ENCODE results near the gene BMP7. TPM values are rescaled to one million over a fixed set of nuclear protein-coding genes. Genes with fewer than 3 reads are reported as not detected.

Gene BMP7
- polyA plus RNA-seq, 2 donors: 17.6 to 28.7 TPM

- WGBS, 2 donors: 91 to 94% methylated on average over 13 of the region's 13 CpGs
- peaks cover 0 to 2% of the 10 kb centered on the region in 2 donors for H3K4me1 ChIP-seq (ENCODE audit: control insufficient read depth in 2 of 2, insufficient read depth in 2 of 2, low read length in 1 of 2)
- no peaks in the 10 kb centered on the region for H3K27me3 ChIP-seq (ENCODE audit: control insufficient read depth in 1 of 2, insufficient read depth in 2 of 2, low read length in 2 of 2)
- H3K9me3 ChIP-seq (ENCODE audit: control insufficient read depth in 2 of 2, insufficient read depth in 1 of 2, low read depth in 1 of 2, low read length in 1 of 2): peaks cover 3% of the 10 kb centered on the region in 2 donors
- H3K4me3 ChIP-seq (ENCODE audit: low read depth in 1 of 2, low read length in 2 of 2): no peak overlapping the region
- no peaks in the 10 kb centered on the region for H3K36me3 ChIP-seq (ENCODE audit: control insufficient read depth in 2 of 2, insufficient read depth in 2 of 2, low read length in 1 of 2)
- no peak overlapping the region for H3K27ac ChIP-seq (ENCODE audit: low read depth in 2 of 2, low read length in 1 of 2)
These were observed 100.9 kb downstream of the BMP7 start for GRCh38 chr20:57165427-57166004.

- peaks cover 0 to 2% of the 10 kb centered on the region in 2 donors for H3K4me1 ChIP-seq (ENCODE audit: control insufficient read depth in 2 of 2, insufficient read depth in 2 of 2, low read length in 1 of 2)
- H3K9me3 ChIP-seq (ENCODE audit: control insufficient read depth in 2 of 2, insufficient read depth in 1 of 2, low read depth in 1 of 2, low read length in 1 of 2): peaks cover 3% of the 10 kb centered on the region in 2 donors
- no peak overlapping the region for H3K4me3 ChIP-seq (ENCODE audit: low read depth in 1 of 2, low read length in 2 of 2)
- H3K27ac ChIP-seq (ENCODE audit: low read depth in 2 of 2, low read length in 1 of 2): no peak overlapping the region
- WGBS, 2 donors: 86 to 88% methylated on average over 7 of the region's 7 CpGs
- no peaks in the 10 kb centered on the region for H3K27me3 ChIP-seq (ENCODE audit: control insufficient read depth in 1 of 2, insufficient read depth in 2 of 2, low read length in 2 of 2)
- H3K36me3 ChIP-seq (ENCODE audit: control insufficient read depth in 2 of 2, insufficient read depth in 2 of 2, low read length in 1 of 2): no peaks in the 10 kb centered on the region
These were observed 101.6 kb downstream of the BMP7 start for GRCh38 chr20:57164872-57165271.

- Histone ChIP-seq H3K4me1 (ENCODE audit: control insufficient read depth in 2 of 2, insufficient read depth in 2 of 2, low read length in 1 of 2) (peaks cover 0 to 2% of the 10 kb centered on the region in 2 donors), H3K4me3 (ENCODE audit: low read depth in 1 of 2, low read length in 2 of 2) (no peak overlapping the region), H3K36me3 (ENCODE audit: control insufficient read depth in 2 of 2, insufficient read depth in 2 of 2, low read length in 1 of 2) (no peaks in the 10 kb centered on the region), H3K27me3 (ENCODE audit: control insufficient read depth in 1 of 2, insufficient read depth in 2 of 2, low read length in 2 of 2) (no peaks in the 10 kb centered on the region), H3K9me3 (ENCODE audit: control insufficient read depth in 2 of 2, insufficient read depth in 1 of 2, low read depth in 1 of 2, low read length in 1 of 2) (peaks cover 2 to 3% of the 10 kb centered on the region in 2 donors), H3K27ac (ENCODE audit: low read depth in 2 of 2, low read length in 1 of 2) (no peak overlapping the region)
- WGBS, 2 donors: 73 to 82% methylated on average over 2 of the region's 2 CpGs
These were observed 103.4 kb downstream of the BMP7 start for GRCh38 chr20:57163041-57163440.

- Histone ChIP-seq H3K27me3 (ENCODE audit: control insufficient read depth in 1 of 2, insufficient read depth in 2 of 2, low read length in 2 of 2) (no peaks in the 10 kb centered on the region), H3K9me3 (ENCODE audit: control insufficient read depth in 2 of 2, insufficient read depth in 1 of 2, low read depth in 1 of 2, low read length in 1 of 2) (peaks cover 0 to 3% of the 10 kb centered on the region in 2 donors), H3K36me3 (ENCODE audit: control insufficient read depth in 2 of 2, insufficient read depth in 2 of 2, low read length in 1 of 2) (no peaks in the 10 kb centered on the region), H3K27ac (ENCODE audit: low read depth in 2 of 2, low read length in 1 of 2) (no peak overlapping the region), H3K4me1 (ENCODE audit: control insufficient read depth in 2 of 2, insufficient read depth in 2 of 2, low read length in 1 of 2) (no peaks in the 10 kb centered on the region), H3K4me3 (ENCODE audit: low read depth in 1 of 2, low read length in 2 of 2) (no peak overlapping the region)
- 62 to 63% methylated on average over 5 of the region's 5 CpGs for WGBS, 2 donors
These were observed 104.1 kb downstream of the BMP7 start for GRCh38 chr20:57162362-57162652.

- Histone ChIP-seq H3K27ac (ENCODE audit: low read depth in 2 of 2, low read length in 1 of 2) (no peak overlapping the region), H3K4me3 (ENCODE audit: low read depth in 1 of 2, low read length in 2 of 2) (no peak overlapping the region), H3K36me3 (ENCODE audit: control insufficient read depth in 2 of 2, insufficient read depth in 2 of 2, low read length in 1 of 2) (no peaks in the 10 kb centered on the region), H3K9me3 (ENCODE audit: control insufficient read depth in 2 of 2, insufficient read depth in 1 of 2, low read depth in 1 of 2, low read length in 1 of 2) (peaks cover 0 to 3% of the 10 kb centered on the region in 2 donors), H3K27me3 (ENCODE audit: control insufficient read depth in 1 of 2, insufficient read depth in 2 of 2, low read length in 2 of 2) (no peaks in the 10 kb centered on the region), H3K4me1 (ENCODE audit: control insufficient read depth in 2 of 2, insufficient read depth in 2 of 2, low read length in 1 of 2) (no peaks in the 10 kb centered on the region)
- 72 to 75% methylated on average over 25 of the region's 25 CpGs for WGBS, 2 donors
These were observed 104.7 kb downstream of the BMP7 start for GRCh38 chr20:57161478-57162361.

GRCh38 chr20:57160985-57161384, 105.5 kb downstream of the BMP7 start:
- Histone ChIP-seq H3K9me3 (ENCODE audit: control insufficient read depth in 2 of 2, insufficient read depth in 1 of 2, low read depth in 1 of 2, low read length in 1 of 2) (peaks cover 0 to 3% of the 10 kb centered on the region in 2 donors), H3K27me3 (ENCODE audit: control insufficient read depth in 1 of 2, insufficient read depth in 2 of 2, low read length in 2 of 2) (no peaks in the 10 kb centered on the region), H3K27ac (ENCODE audit: low read depth in 2 of 2, low read length in 1 of 2) (no peak overlapping the region), H3K4me1 (ENCODE audit: control insufficient read depth in 2 of 2, insufficient read depth in 2 of 2, low read length in 1 of 2) (no peaks in the 10 kb centered on the region), H3K36me3 (ENCODE audit: control insufficient read depth in 2 of 2, insufficient read depth in 2 of 2, low read length in 1 of 2) (no peaks in the 10 kb centered on the region), H3K4me3 (ENCODE audit: low read depth in 1 of 2, low read length in 2 of 2) (no peak overlapping the region)
- 73 to 75% methylated on average over 8 of the region's 8 CpGs for WGBS, 2 donors

GRCh38 chr20:57159945-57160610, 106.4 kb downstream of the BMP7 start:
- Histone ChIP-seq H3K9me3 (ENCODE audit: control insufficient read depth in 2 of 2, insufficient read depth in 1 of 2, low read depth in 1 of 2, low read length in 1 of 2) (peaks cover 0 to 3% of the 10 kb centered on the region in 2 donors), H3K4me3 (ENCODE audit: low read depth in 1 of 2, low read length in 2 of 2) (no peak overlapping the region), H3K27me3 (ENCODE audit: control insufficient read depth in 1 of 2, insufficient read depth in 2 of 2, low read length in 2 of 2) (no peaks in the 10 kb centered on the region), H3K27ac (ENCODE audit: low read depth in 2 of 2, low read length in 1 of 2) (no peak overlapping the region), H3K36me3 (ENCODE audit: control insufficient read depth in 2 of 2, insufficient read depth in 2 of 2, low read length in 1 of 2) (no peaks in the 10 kb centered on the region), H3K4me1 (ENCODE audit: control insufficient read depth in 2 of 2, insufficient read depth in 2 of 2, low read length in 1 of 2) (no peaks in the 10 kb centered on the region)
- 81 to 85% methylated on average over 16 of the region's 16 CpGs for WGBS, 2 donors

- Histone ChIP-seq H3K27me3 (ENCODE audit: control insufficient read depth in 1 of 2, insufficient read depth in 2 of 2, low read length in 2 of 2) (no peaks in the 10 kb centered on the region), H3K4me3 (ENCODE audit: low read depth in 1 of 2, low read length in 2 of 2) (no peak overlapping the region), H3K36me3 (ENCODE audit: control insufficient read depth in 2 of 2, insufficient read depth in 2 of 2, low read length in 1 of 2) (no peaks in the 10 kb centered on the region), H3K9me3 (ENCODE audit: control insufficient read depth in 2 of 2, insufficient read depth in 1 of 2, low read depth in 1 of 2, low read length in 1 of 2) (no peaks in the 10 kb centered on the region), H3K4me1 (ENCODE audit: control insufficient read depth in 2 of 2, insufficient read depth in 2 of 2, low read length in 1 of 2) (no peaks in the 10 kb centered on the region), H3K27ac (ENCODE audit: low read depth in 2 of 2, low read length in 1 of 2) (no peak overlapping the region)
- 69 to 70% methylated on average over 13 of the region's 13 CpGs for WGBS, 2 donors
These were observed 107.1 kb downstream of the BMP7 start for GRCh38 chr20:57159193-57159851.

- Histone ChIP-seq H3K4me3 (ENCODE audit: low read depth in 1 of 2, low read length in 2 of 2) (no peak overlapping the region), H3K4me1 (ENCODE audit: control insufficient read depth in 2 of 2, insufficient read depth in 2 of 2, low read length in 1 of 2) (no peaks in the 10 kb centered on the region), H3K36me3 (ENCODE audit: control insufficient read depth in 2 of 2, insufficient read depth in 2 of 2, low read length in 1 of 2) (no peaks in the 10 kb centered on the region), H3K27ac (ENCODE audit: low read depth in 2 of 2, low read length in 1 of 2) (no peak overlapping the region), H3K9me3 (ENCODE audit: control insufficient read depth in 2 of 2, insufficient read depth in 1 of 2, low read depth in 1 of 2, low read length in 1 of 2) (no peaks in the 10 kb centered on the region), H3K27me3 (ENCODE audit: control insufficient read depth in 1 of 2, insufficient read depth in 2 of 2, low read length in 2 of 2) (no peaks in the 10 kb centered on the region)
- WGBS, 2 donors: 77 to 83% methylated on average over 7 of the region's 7 CpGs
These were observed 108.0 kb downstream of the BMP7 start for GRCh38 chr20:57158474-57158873.

All from esophagus (tissue), 2 donors.